ENCODE data around the gene GCAT. TPM values are rescaled to one million over a fixed set of nuclear protein-coding genes. Genes with fewer than 3 reads are reported as not detected.

GCAT gene
- total and polyA plus RNA-seq, 9 of the 15 experiments (the other 6 are each of a cell fraction or from before 2014, with no cell fraction given): 1.9 to 69.9 (median 26.4) TPM

DNA sequence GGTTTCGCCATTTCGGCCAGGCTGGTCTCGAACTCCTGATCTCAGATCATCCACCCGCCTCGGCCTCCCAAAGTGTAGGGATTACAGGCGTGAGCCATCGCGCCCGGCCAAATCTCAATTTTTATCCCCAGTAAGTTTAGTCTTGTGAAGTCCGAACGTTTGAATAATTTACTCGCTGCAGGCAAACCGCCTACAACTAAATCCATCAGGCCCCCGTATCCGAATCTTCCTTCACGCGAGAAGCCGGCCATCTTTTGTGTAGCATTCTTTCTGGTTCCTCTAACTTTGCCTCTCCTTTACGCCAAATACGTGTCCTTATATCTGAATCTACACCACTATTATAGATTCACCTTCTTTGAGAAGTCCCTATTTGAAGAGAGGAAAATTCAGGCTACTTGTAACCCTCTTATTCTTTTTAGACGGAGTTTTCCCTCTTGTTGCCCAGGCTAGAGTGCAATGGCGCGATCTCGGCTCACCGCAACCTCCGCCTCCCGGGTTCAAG is 40.9 kb downstream of the GCAT start (continued):
- no peak for TF ChIP-seq THRAP3 (IDR thresholded peaks at IDR 0.05; ENCODE audit: borderline replicate concordance)
- no peak for TF ChIP-seq ATF6 (CRISPR knock-in tag; IDR thresholded peaks at IDR 0.05)

DNA sequence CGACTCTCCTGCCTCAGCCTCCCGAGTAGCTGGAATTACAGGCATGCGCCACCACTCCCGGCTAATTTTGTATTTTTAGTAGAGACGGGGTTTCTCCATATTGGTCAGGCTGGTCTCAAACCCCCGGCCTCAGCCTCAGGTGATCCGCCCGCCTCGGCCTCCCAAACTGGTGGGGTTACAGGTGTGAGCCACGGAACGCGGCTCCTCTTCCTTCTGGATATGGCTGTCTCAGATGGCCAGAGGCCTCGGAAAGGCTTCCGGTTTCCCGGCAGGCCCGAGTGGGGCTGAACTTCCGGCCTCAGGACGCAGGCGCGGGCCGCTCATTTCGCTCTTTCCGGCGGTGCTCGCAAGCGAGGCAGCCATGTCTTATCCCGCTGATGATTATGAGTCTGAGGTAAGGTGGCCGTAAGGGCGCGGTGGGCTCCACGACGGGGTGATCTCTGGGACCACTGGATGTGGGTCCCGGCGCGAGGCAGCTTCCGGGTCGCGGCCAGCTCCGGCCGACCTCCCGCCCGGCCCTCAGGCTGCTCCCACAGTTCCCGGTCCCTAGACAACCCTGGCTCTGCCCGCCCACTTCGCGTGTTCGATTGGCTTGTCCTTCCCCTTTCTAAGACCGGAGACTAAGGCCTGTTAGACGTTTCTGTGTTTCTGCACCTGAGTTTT is 41.5 kb downstream of the GCAT start, which contains the start of gene EIF3L:
EIF3L (plus strand) TSS at position 331 of the 663 bp plus-strand sequence; CDS start at position 362, 31 bp downstream.
- H3K36me3 ChIP-seq (ENCODE audit: control insufficient read depth, insufficient read depth, low read length): peaks cover 41% of the 10 kb centered on the region
- BruUV-seq (replicated peaks): no TSS peak
- peak within 1 kb of the TSS; percentile 93 for H3K27ac ChIP-seq (ENCODE audit: extremely low read depth, low read depth, low read length)
- FAIRE-seq (peak; percentile 19), DNase-seq (ENCODE audit: extremely low read depth in 1 of 4, low spot score in 3 of 4) (peak; percentile 79 to 93 (median 85)), ATAC-seq (peak; percentile 89)
- ChIA-PET POLR2A (interaction anchor here (0.6 to 2.4 kb wide), 4 partner anchors 11 to 640 kb away, joined by 3 to 7 read pairs (median 4); no protein-coding TSS in a partner anchor), CTCF (ENCODE audit: low intra/inter-chr PET ratio) (no interaction called here)
- peaks cover 4% of the 10 kb centered on the region; the same call in 1 of the 2 replicates for H3K9me3 ChIP-seq (replicated peaks; ENCODE audit: control insufficient read depth, insufficient read depth, low read depth, low read length)
- peak within 1 kb of the TSS; percentile 99 for H3K4me2 ChIP-seq (ENCODE audit: insufficient read depth, low read length)
- H3K4me1 ChIP-seq (replicated peaks in 1 of 2; ENCODE audit: control insufficient read depth in 2 of 2, insufficient read depth in 2 of 2, low read length in 2 of 2): peaks cover 3 to 8% of the 10 kb centered on the region in 2 experiments; a peak in 3 of 5 replicates
- in situ Hi-C loops (cut with MboI): no loop called here
- H3K9ac ChIP-seq (ENCODE audit: insufficient read depth in 1 of 2, low read depth in 2 of 2, low read length in 2 of 2): peak within 1 kb of the TSS; percentile 85 to 99
- peaks cover 64% of the 10 kb centered on the region for H3K79me2 ChIP-seq (ENCODE audit: control insufficient read depth, insufficient read depth, low read length)
- peaks cover 3% of the 10 kb centered on the region; the same call in 1 of the 2 replicates for H4K20me1 ChIP-seq (replicated peaks; ENCODE audit: control insufficient read depth, insufficient read depth, low read length)
- peak within 1 kb of the TSS; percentile 79 for H3K4me3 ChIP-seq
- under 1% methylated on average over 39 of the region's 49 CpGs for WGBS (ENCODE audit: insufficient coverage, low coverage, missing lambda C conversion rate)
- no peaks in the 10 kb centered on the region for H3K9me1 ChIP-seq (ENCODE audit: control insufficient read depth, insufficient read depth, low read length)
- H2AFZ ChIP-seq (ENCODE audit: low read depth, low read length): peak within 1 kb of the TSS; percentile 90
- H3K27me3 ChIP-seq (ENCODE audit: control insufficient read depth in 2 of 2, insufficient read depth in 2 of 2, low read length in 2 of 2): no peaks in the 10 kb centered on the region
- intact Hi-C loops (cut with micrococcal nuclease): loop anchor here (2.0 kb wide), 1 partner anchor 46 kb away; no protein-coding TSS in a partner anchor
- TF ChIP-seq NFRKB (IDR thresholded peaks at IDR 0.05; ENCODE audit: low read depth): peak; percentile 92; the same call in 1 of the 2 replicates
- 0 out of 2 replicates have a peak, but pooled peaks have one; percentile 14 for TF ChIP-seq ESRRA (IDR thresholded peaks at IDR 0.05; ENCODE audit: borderline replicate concordance, low read depth)
- TF ChIP-seq, protein P1, sequence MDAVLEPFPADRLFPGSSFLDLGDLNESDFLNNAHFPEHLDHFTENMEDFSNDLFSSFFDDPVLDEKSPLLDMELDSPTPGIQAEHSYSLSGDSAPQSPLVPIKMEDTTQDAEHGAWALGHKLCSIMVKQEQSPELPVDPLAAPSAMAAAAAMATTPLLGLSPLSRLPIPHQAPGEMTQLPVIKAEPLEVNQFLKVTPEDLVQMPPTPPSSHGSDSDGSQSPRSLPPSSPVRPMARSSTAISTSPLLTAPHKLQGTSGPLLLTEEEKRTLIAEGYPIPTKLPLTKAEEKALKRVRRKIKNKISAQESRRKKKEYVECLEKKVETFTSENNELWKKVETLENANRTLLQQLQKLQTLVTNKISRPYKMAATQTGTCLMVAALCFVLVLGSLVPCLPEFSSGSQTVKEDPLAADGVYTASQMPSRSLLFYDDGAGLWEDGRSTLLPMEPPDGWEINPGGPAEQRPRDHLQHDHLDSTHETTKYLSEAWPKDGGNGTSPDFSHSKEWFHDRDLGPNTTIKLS (IDR thresholded peaks at IDR 0.05; ENCODE audit: borderline replicate concordance, low read depth): peak; percentile 51; the same call in 1 of the 2 replicates
- TF ChIP-seq EGR1 (conservative IDR thresholded peaks at IDR 0.05): 0 out of 2 replicates have a peak, but pooled peaks have one; percentile 8
- peak; percentile 98 for TF ChIP-seq THAP7 (CRISPR knock-in tag; IDR thresholded peaks at IDR 0.05)
- peak; percentile 89 for TF ChIP-seq TAF1 (IDR thresholded peaks at IDR 0.05; ENCODE audit: control insufficient read depth, extremely low read depth, insufficient read depth, low read length, severe bottlenecking)
- TF ChIP-seq NFIC (IDR thresholded peaks at IDR 0.05): peak; percentile 29; the same call in 1 of the 2 replicates
- TF ChIP-seq FOXK1 (CRISPR knock-in tag; IDR thresholded peaks at IDR 0.05; ENCODE audit: borderline replicate concordance): no peak
- no peak for TF ChIP-seq ZSCAN29 (IDR thresholded peaks at IDR 0.05)
- peak; percentile 45 for TF ChIP-seq CXXC5 (CRISPR knock-in tag; IDR thresholded peaks at IDR 0.05)
- TF ChIP-seq, protein P2, sequence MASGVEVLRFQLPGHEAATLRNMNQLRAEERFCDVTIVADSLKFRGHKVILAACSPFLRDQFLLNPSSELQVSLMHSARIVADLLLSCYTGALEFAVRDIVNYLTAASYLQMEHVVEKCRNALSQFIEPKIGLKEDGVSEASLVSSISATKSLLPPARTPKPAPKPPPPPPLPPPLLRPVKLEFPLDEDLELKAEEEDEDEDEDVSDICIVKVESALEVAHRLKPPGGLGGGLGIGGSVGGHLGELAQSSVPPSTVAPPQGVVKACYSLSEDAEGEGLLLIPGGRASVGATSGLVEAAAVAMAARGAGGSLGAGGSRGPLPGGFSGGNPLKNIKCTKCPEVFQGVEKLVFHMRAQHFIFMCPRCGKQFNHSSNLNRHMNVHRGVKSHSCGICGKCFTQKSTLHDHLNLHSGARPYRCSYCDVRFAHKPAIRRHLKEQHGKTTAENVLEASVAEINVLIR (CRISPR knock-in tag; IDR thresholded peaks at IDR 0.05): no peak
- TF ChIP-seq SIN3A (IDR thresholded peaks at IDR 0.05; ENCODE audit: borderline replicate concordance in 2 of 2, control insufficient read depth in 1 of 2, low read depth in 2 of 2, low read length in 2 of 2): peak in 1 of 2 experiments; percentile 48; a peak in 1 of 4 replicates
